Activated CD8-positive, alpha-beta T cell treated with anti-CD3 and anti-CD28 coated beads for 36 hours (primary cell): ENCODE measurements around the gene RUVBL1. TPM values are rescaled to one million over a fixed set of nuclear protein-coding genes. Genes with fewer than 3 reads are reported as not detected.

ENCODE experiments used
- ATAC-seq: fragments of 200-7000 bp; cut with Tn5 transposase; one replicate; pipeline ENCODE4 v1.10.0; 2021; ENCODE audit warnings: mild to moderate bottlenecking, moderate library complexity
- CTCF ChIA-PET: fragments of 350-600 bp; sonication (Branson Sonifier 250); formaldehyde crosslinking; loops from one replicate; lab custom pipeline; 2021; ENCODE audit warnings: antibody characterized with exemption; lab: Charles Lee
- POLR2A ChIA-PET: fragments of 350-600 bp; sonication (Branson Sonifier 250); formaldehyde crosslinking; loops from one replicate; lab custom pipeline; 2021; ENCODE audit warnings: antibody characterized with exemption; lab: Charles Lee
- DNase-seq: peaks from one replicate; pipeline ENCODE4 v3.0.0-alpha.2; 2020
- H3K27ac Mint-ChIP-seq: one replicate; pipeline ENCODE4 v1.8.0; 2021; ENCODE audit warnings: mild to moderate bottlenecking, mixed read lengths
- H3K27me3 Mint-ChIP-seq: one replicate; pipeline ENCODE4 v1.8.0; 2021; ENCODE audit warnings: mixed read lengths
- H3K36me3 Mint-ChIP-seq: one replicate; pipeline ENCODE4 v1.8.0; 2021; ENCODE audit warnings: low read depth, mixed read lengths
- H3K4me1 Mint-ChIP-seq: one replicate; pipeline ENCODE4 v1.8.0; 2021; ENCODE audit warnings: low read depth, mixed read lengths
- H3K4me3 Mint-ChIP-seq: one replicate; pipeline ENCODE4 v1.8.0; 2021; ENCODE audit warnings: mild to moderate bottlenecking, moderate library complexity, mixed read lengths
- H3K9me3 Mint-ChIP-seq: one replicate; pipeline ENCODE4 v1.8.0; 2021; ENCODE audit warnings: mixed read lengths
- CTCF ChIP-seq: fragments of 200-600 bp; IDR thresholded peaks from one replicate; pipeline ENCODE4 v1.8.0; 2022; ENCODE audit warnings: antibody characterized with exemption, mild to moderate bottlenecking
- intact Hi-C: fragments of 100-400 bp; cut with micrococcal nuclease; formaldehyde crosslinking; loops from one replicate; pipeline ENCODE4 v1.10.0; 2022
- total RNA-seq, 2 experiments: library from RNA; stranded (reverse); gene quantifications; one replicate each; pipeline ENCODE4 v1.2.3, GENCODE V29; 2021

Gene RUVBL1
- total RNA-seq, 2 experiments from 2014 or later: 99.0 to 99.5 TPM

- TF ChIP-seq CTCF: no peak
- H3K4me3 Mint-ChIP-seq: no peak overlapping the region
- DNase-seq: no peak
- H3K27me3 Mint-ChIP-seq: no peaks in the 10 kb centered on the region
- H3K4me1 Mint-ChIP-seq: peaks cover 17% of the 10 kb centered on the region
- intact Hi-C loops: no loop called here
- ChIA-PET CTCF (interaction anchor here (1.0 kb wide), 1 partner anchor 13 kb away, joined by 3 read pairs; no protein-coding TSS in a partner anchor), POLR2A (interaction anchor here (0.6 kb wide), 1 partner anchor 75 kb away, joined by 3 read pairs; no protein-coding TSS in a partner anchor)
- H3K9me3 Mint-ChIP-seq: no peaks in the 10 kb centered on the region
- no peak for ATAC-seq
- H3K27ac Mint-ChIP-seq: no peak overlapping the region
- H3K36me3 Mint-ChIP-seq: peaks cover 37% of the 10 kb centered on the region
Observed at GRCh38 chr3:128078875-128079274, 44.7 kb downstream of the RUVBL1 start.

- H3K4me1 Mint-ChIP-seq: peaks cover 17% of the 10 kb centered on the region
- ChIA-PET POLR2A (interaction anchor here (0.6 kb wide), 1 partner anchor 76 kb away, joined by 3 read pairs; no protein-coding TSS in a partner anchor), CTCF (interaction anchor here (1.0 kb wide), 1 partner anchor 13 kb away, joined by 3 read pairs; no protein-coding TSS in a partner anchor)
- ATAC-seq (no peak), DNase-seq (no peak)
- H3K27me3 Mint-ChIP-seq: no peaks in the 10 kb centered on the region
- peaks cover 36% of the 10 kb centered on the region for H3K36me3 Mint-ChIP-seq
- no peak for TF ChIP-seq CTCF
- H3K9me3 Mint-ChIP-seq: no peaks in the 10 kb centered on the region
- intact Hi-C loops: no loop called here
- H3K4me3 Mint-ChIP-seq: no peak overlapping the region
- no peak overlapping the region for H3K27ac Mint-ChIP-seq
Observed at GRCh38 chr3:128078322-128078721, 45.3 kb downstream of the RUVBL1 start.

GRCh38 chr3:128077665-128078064 is 45.9 kb downstream of the RUVBL1 start:
- ChIA-PET CTCF (interaction anchor here (0.8 kb wide), 1 partner anchor 56 kb away, joined by 3 read pairs; no protein-coding TSS in a partner anchor), POLR2A (no interaction called here)
- Mint-ChIP-seq H3K4me3 (no peak overlapping the region), H3K36me3 (peaks cover 30% of the 10 kb centered on the region), H3K27me3 (no peaks in the 10 kb centered on the region), H3K27ac (no peak overlapping the region), H3K9me3 (no peaks in the 10 kb centered on the region), H3K4me1 (peaks cover 17% of the 10 kb centered on the region)
- no peak for TF ChIP-seq CTCF
- ATAC-seq: no peak
- DNase-seq: no peak
- intact Hi-C loops: no loop called here

- Mint-ChIP-seq H3K36me3 (peaks cover 26% of the 10 kb centered on the region), H3K27me3 (no peaks in the 10 kb centered on the region), H3K4me3 (no peak overlapping the region), H3K4me1 (peaks cover 17% of the 10 kb centered on the region), H3K27ac (no peak overlapping the region), H3K9me3 (no peaks in the 10 kb centered on the region)
- ATAC-seq (no peak), DNase-seq (no peak)
- POLR2A ChIA-PET: no interaction called here
- CTCF ChIA-PET: interaction anchor here (0.8 to 2.1 kb wide), 4 partner anchors 18 to 57 kb away, joined by 3 to 9 read pairs (median 6); partner anchors contain the start of gene RUVBL1
- intact Hi-C loops: no loop called here
- no peak for TF ChIP-seq CTCF
Observed at GRCh38 chr3:128077202-128077624, 46.4 kb downstream of the RUVBL1 start.

GRCh38 chr3:128076483-128077201 is 47.0 kb downstream of the RUVBL1 start:
- H3K27ac Mint-ChIP-seq: no peak overlapping the region
- peaks cover 20% of the 10 kb centered on the region for H3K36me3 Mint-ChIP-seq
- no peak for TF ChIP-seq CTCF
- peak; percentile 14 for ATAC-seq
- CTCF ChIA-PET: interaction anchor here (1.0 to 2.1 kb wide), 8 partner anchors 10 to 531 kb away, joined by 3 to 9 read pairs (median 5); partner anchors contain the start of gene RUVBL1
- peak; percentile 51 for DNase-seq
- peaks cover 17% of the 10 kb centered on the region for H3K4me1 Mint-ChIP-seq
- POLR2A ChIA-PET: interaction anchor here (1.0 to 1.6 kb wide), 3 partner anchors 10 to 23 kb away, joined by 3 to 5 read pairs (median 5); no protein-coding TSS in a partner anchor
- H3K4me3 Mint-ChIP-seq: peak overlapping the region; percentile 31
- H3K9me3 Mint-ChIP-seq: no peaks in the 10 kb centered on the region
- no peaks in the 10 kb centered on the region for H3K27me3 Mint-ChIP-seq
- intact Hi-C loops: no loop called here
